Heart left ventricle (tissue), 16 donors: ENCODE data around the gene PACRG. TPM values are rescaled to one million over a fixed set of nuclear protein-coding genes. Genes with fewer than 3 reads are reported as not detected.

Source experiments
- ATAC-seq, 4 donors: fragments of 200-7000 bp; cut with Tn5 transposase; one replicate each; pipeline ENCODE4 v1.9.1; 2020 to 2022; ENCODE audit warnings: moderate library complexity in 4 of 4, mild to moderate bottlenecking in 3 of 4, moderate number of reproducible peaks in 1 of 4
- DNase-seq, 5 donors: peaks; one replicate each; pipeline ENCODE4 v3.0.0-alpha.2; 2020
- H3K27ac ChIP-seq, 12 donors: fragments of 200-600 bp; sonication (generic) in 4 of 12; one replicate each; pipeline versions ENCODE4 v1.5.0 to v1.8.0; 2016 to 2022; ENCODE audit warnings: mild to moderate bottlenecking in 2 of 12
- H3K27me3 ChIP-seq, 9 donors: fragments of 200-600 bp; sonication (generic) in 2 of 9; one replicate each; pipeline versions ENCODE4 v1.5.1 to v1.8.0; 2016 to 2022; ENCODE audit warnings: mild to moderate bottlenecking in 3 of 9
- H3K36me3 ChIP-seq, 9 donors: fragments of 200-600 bp; sonication (generic) in 2 of 9; one replicate each; pipeline versions ENCODE4 v1.5.0 to v1.8.0; 2018 to 2022; ENCODE audit warnings: mild to moderate bottlenecking in 2 of 9
- H3K4me1 ChIP-seq, 12 donors: fragments of 200-600 bp; sonication (generic) in 4 of 12; one replicate each; pipeline versions ENCODE4 v1.5.0 to v1.8.0; 2016 to 2022; ENCODE audit warnings: mild to moderate bottlenecking in 3 of 12
- H3K4me3 ChIP-seq, 12 donors: fragments of 200-600 bp; sonication (generic) in 4 of 12; one replicate each; pipeline versions ENCODE4 v1.5.0 to v1.8.0; 2017 to 2022; ENCODE audit warnings: mild to moderate bottlenecking in 9 of 12, moderate library complexity in 4 of 12
- H3K9me3 ChIP-seq, 12 donors: fragments of 200-600 bp; sonication (generic) in 4 of 12; one replicate each; pipeline versions ENCODE4 v1.5.0 to v1.8.0; 2016 to 2022; ENCODE audit warnings: mild to moderate bottlenecking in 1 of 12
- POLR2A ChIP-seq, 2 donors: fragments of 450-650 bp; IDR thresholded peaks; one replicate each; pipeline ENCODE4 v1.6.1; 2017; ENCODE audit warnings: antibody characterized with exemption in 2 of 2, mild to moderate bottlenecking in 2 of 2, moderate library complexity in 2 of 2
- WGBS, 4 donors: extraction: QIAGEN DNeasy Blood & Tissue Kit in 2 of 4; methylation state at CpG; one replicate each; pipeline versions ENCODE4 v1.1.5 to v1.1.7; 2013 to 2018; 5-methylcytosine and 5-hydroxymethylcytosine counted together
- intact Hi-C, 10 donors: fragments of 100-400 bp; cut with DNase I; formaldehyde crosslinking; loops; one replicate each; pipeline versions ENCODE4 v1.11.1 to v1.14.2; 2022
- polyA plus RNA-seq, 2 donors: library from polyadenylated mRNA; stranded (reverse); fragments of 200-250 nt; gene quantifications; one replicate each; pipeline ENCODE4 v1.2.3, GENCODE V29; 2013
- total RNA-seq, 9 donors: library from RNA; depleted of rRNA in 2 of 9; stranded (reverse); fragments of >200 nt in 2 of 9; fragmentation: NEBNext Ultra II Directional in 3 of 9; extraction: Animal tissue kit (Norgen Biotek cat#: 25700) in 3 of 9; gene quantifications; one replicate each; pipeline versions ENCODE4 v1.1.0 to v1.2.4, GENCODE V29; 2016 to 2023
- TF ChIP-seq, protein P1 (sequence below), 12 donors: fragments of 200-600 bp; sonication (generic) in 4 of 12; IDR thresholded peaks; one replicate each; pipeline versions ENCODE4 v1.5.0 to v1.8.0; 2018 to 2022; ENCODE audit warnings: antibody characterized with exemption in 12 of 12, mild to moderate bottlenecking in 5 of 12
- donor health status: ischemic (EF 13 %, LVEDD 7.1; RV severe dilation, severe dysfunction).
- donor health status: healthy with polysubstance abuse.
- donor health status: DM: no; HTN: yes; CAD: no.
- donor health status: DM: no; HTN: no; CAD: no.
- donor health status: ischemic (EF 25% LVEDD 6.9; RV normal size, moderate dysfunction).
- donor health status: ischemic (EF 25% LVEDD 5.7; RV mildly dilated, moderate dysfunction).
- donor health status: healthy.
- donor health status: DM: yes; HTN: yes; CAD: no.
- donor health status: ischemic (EF 35%, LVEDD 5.7; RV mildly dilated, moderate dysfunction).
- donor health status: nonischemic (EF 11% LVEDD 7.7; RV severe dilation, severe dysfunction).
- donor health status: DM: yes; HTN: yes; CAD: no.
- donor health status: PGD.
- donor health status: ischemic (EF 29% LVEDD 5.4; RV normal size, mild dysfunction).
- donor health status: nonischemic (EF 23%, LVEDD 6.1; RV moderate dilation, normal function).

The PACRG gene
- total and polyA plus RNA-seq, 11 donors, result 2.0 to 83.3 (median 11.8) TPM

DNA sequence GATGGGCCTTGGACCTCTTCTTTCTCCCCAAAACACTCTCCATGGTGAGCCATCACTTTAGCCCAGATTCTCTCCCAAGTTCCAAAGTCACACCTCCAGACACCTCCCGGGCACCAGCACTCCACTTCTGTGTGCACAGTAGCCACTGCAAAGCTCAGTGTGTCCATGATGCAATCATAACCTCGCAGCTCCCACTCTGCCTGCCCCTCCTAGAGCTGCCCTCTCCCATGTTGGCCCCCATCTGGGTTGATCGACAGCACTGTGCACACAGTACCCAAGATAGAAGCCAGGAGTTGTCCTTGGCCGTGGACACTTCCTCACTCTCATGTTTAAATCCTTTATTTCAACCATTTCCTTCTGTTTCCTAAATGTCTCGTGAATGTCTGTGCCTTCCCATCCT is 293.3 kb downstream of the PACRG start:
- WGBS, 4 donors, result 79 to 85% (median 82%) methylated on average over 5 of the region's 5 CpGs
- H3K36me3 ChIP-seq, result no peaks in the 10 kb centered on the region
- H3K27ac ChIP-seq, result no peak overlapping the region
- no peaks in the 10 kb centered on the region for H3K27me3 ChIP-seq
- no peak for DNase-seq
- TF ChIP-seq, protein P1, sequence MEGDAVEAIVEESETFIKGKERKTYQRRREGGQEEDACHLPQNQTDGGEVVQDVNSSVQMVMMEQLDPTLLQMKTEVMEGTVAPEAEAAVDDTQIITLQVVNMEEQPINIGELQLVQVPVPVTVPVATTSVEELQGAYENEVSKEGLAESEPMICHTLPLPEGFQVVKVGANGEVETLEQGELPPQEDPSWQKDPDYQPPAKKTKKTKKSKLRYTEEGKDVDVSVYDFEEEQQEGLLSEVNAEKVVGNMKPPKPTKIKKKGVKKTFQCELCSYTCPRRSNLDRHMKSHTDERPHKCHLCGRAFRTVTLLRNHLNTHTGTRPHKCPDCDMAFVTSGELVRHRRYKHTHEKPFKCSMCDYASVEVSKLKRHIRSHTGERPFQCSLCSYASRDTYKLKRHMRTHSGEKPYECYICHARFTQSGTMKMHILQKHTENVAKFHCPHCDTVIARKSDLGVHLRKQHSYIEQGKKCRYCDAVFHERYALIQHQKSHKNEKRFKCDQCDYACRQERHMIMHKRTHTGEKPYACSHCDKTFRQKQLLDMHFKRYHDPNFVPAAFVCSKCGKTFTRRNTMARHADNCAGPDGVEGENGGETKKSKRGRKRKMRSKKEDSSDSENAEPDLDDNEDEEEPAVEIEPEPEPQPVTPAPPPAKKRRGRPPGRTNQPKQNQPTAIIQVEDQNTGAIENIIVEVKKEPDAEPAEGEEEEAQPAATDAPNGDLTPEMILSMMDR (IDR thresholded peaks at IDR 0.05), result no peak
- no peak for TF ChIP-seq POLR2A (IDR thresholded peaks at IDR 0.05)
- intact Hi-C loops, result no loop called here
- peaks cover 0 to 22% (median 8%) of the 10 kb centered on the region in 12 donors for H3K9me3 ChIP-seq
- no peak overlapping the region for H3K4me3 ChIP-seq
- ATAC-seq, result no peak
- H3K4me1 ChIP-seq, result peaks cover 0 to 8% (median 0%) of the 10 kb centered on the region in 12 donors

DNA sequence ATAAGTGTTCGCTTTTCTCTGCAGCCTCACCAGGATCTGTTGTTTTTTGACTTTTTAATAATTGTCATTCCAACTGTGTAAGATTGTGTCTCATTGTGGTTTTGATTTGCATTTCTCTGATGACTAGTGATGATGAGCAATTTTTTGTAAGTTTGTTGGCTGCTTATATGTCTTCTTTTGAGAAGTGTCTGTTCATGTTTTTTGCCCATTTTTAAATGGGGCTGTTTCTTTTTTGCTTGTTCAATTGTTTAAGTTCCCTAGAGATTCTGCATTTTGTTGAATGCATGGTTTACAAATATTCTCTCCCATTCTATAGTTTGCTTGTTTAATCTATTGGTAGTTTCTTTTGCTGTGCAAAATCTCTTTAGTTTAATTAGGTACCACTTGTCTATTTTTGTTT is 295.9 kb downstream of the PACRG start:
- no peak for TF ChIP-seq POLR2A (IDR thresholded peaks at IDR 0.05)
- TF ChIP-seq, protein P1 (IDR thresholded peaks at IDR 0.05), result no peak
- intact Hi-C loops, result no loop called here
- Histone ChIP-seq H3K27ac (no peak overlapping the region), H3K4me1 (no peaks in the 10 kb centered on the region), H3K9me3 (peaks cover 0 to 22% (median 8%) of the 10 kb centered on the region in 12 donors), H3K36me3 (no peaks in the 10 kb centered on the region), H3K4me3 (no peak overlapping the region), H3K27me3 (no peaks in the 10 kb centered on the region)
- DNase-seq (no peak), ATAC-seq (no peak)
- 95 to 100% (median 96%) methylated on average over 1 of the region's 1 CpG for WGBS, 4 donors

DNA sequence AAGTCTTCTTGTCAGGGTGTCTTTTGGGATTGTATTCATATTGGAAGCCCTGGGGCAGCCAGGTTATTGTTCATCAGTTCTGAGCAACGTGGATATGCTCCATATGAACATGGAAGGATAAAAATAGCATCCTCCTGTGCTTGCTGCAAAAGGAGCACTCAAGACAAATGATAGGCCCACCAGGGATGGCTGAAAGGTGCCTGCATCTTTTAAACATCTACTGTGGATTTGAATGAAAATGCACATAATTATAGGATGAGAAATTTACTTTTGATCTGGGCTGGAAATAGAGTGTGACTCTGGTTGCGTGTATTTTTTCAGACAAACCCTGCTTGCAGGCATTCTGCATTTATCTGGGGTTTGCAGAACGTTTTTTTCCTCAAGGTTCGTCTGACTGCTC is 299.1 kb downstream of the PACRG start:
- Histone ChIP-seq H3K9me3 (peaks cover 0 to 25% (median 8%) of the 10 kb centered on the region in 12 donors), H3K27me3 (no peaks in the 10 kb centered on the region), H3K36me3 (no peaks in the 10 kb centered on the region), H3K27ac (no peak overlapping the region), H3K4me1 (no peaks in the 10 kb centered on the region), H3K4me3 (no peak overlapping the region)
- 54 to 64% (median 59%) methylated on average over 4 of the region's 4 CpGs for WGBS, 4 donors
- no peak for TF ChIP-seq POLR2A (IDR thresholded peaks at IDR 0.05)
- TF ChIP-seq, protein P1 (IDR thresholded peaks at IDR 0.05), result no peak
- no peak for DNase-seq
- no peak for ATAC-seq
- intact Hi-C loops, result no loop called here

DNA sequence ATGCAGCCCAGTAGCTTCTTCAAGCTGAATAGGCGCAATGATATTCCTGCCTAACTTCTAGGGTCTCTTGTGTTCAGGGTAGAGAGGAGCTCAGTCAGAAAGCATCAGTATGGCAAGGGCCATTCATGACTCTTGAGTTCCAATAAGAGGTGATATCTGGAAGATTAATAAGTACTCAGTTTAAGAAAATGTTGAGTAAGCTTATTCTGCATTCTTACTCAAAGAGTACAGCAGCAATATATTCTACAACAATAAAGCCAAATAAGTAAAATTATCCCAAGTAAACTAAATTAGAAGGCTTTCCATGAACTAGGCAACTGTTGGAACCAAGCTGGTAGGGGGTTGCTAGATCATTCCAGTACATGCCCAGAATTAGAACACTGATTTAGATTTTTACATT is 303.2 kb downstream of the PACRG start:
- WGBS, 4 donors, result 90 to 100% (median 97%) methylated on average over 1 of the region's 1 CpG
- no peak overlapping the region for H3K4me3 ChIP-seq
- intact Hi-C loops, result no loop called here

More for the DNA sequence above, 303.2 kb downstream of the PACRG start:
- H3K4me1 ChIP-seq, result no peaks in the 10 kb centered on the region
- no peak for TF ChIP-seq POLR2A (IDR thresholded peaks at IDR 0.05)
- TF ChIP-seq, protein P1 (IDR thresholded peaks at IDR 0.05), result no peak
- no peaks in the 10 kb centered on the region for H3K27me3 ChIP-seq
- ATAC-seq (no peak), DNase-seq (no peak)
- peaks cover 0 to 12% (median 4%) of the 10 kb centered on the region in 12 donors for H3K9me3 ChIP-seq
- H3K27ac ChIP-seq, result no peak overlapping the region
- no peaks in the 10 kb centered on the region for H3K36me3 ChIP-seq
